ENCODE data around the gene PRICKLE1. TPM values are rescaled to one million over a fixed set of nuclear protein-coding genes. Genes with fewer than 3 reads are reported as not detected.

PRICKLE1 gene
- total and polyA plus RNA-seq, 2 of the 4 experiments (the other 2 are of a cell fraction), result 21.3 to 21.7 TPM

DNA sequence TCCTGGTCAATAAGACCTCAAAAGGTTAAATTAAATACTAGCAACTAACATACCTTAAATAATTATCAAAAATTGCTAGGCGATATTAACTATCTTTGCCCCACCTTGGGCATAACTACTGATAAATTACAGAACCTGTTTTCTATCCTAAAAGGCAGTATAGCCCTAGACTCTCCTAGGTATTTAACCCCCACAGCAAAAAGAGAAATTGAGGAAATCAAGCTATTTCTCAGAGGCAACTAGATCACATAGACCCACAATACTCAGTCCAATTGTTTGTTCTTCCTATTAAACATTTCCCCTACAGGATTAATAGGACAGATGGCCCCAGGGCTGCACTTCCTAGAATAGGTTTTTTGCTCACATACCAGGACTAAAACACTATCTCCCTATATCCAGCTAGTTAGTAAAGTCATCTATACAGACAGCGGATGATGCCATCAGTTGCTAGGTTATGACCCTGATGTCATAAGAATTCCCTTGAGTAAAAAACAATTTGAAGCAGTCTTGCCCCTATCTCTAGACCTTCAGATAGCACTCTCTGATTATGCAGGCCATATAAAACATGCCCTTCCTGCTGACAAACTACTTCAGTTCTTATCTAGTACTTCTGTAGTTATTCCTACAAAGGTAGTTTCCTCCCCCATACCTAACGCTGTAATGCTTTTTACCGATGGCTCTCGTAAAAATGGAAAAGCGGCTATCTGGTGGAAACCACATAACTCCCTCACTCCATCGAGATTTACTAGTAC, 145.2 kb downstream of the PRICKLE1 start:
- Histone ChIP-seq H3K9me1 (ENCODE audit: insufficient read depth, low read length) (no peaks in the 10 kb centered on the region), H3K36me3 (ENCODE audit: control insufficient read depth, insufficient read depth, low read length) (peaks cover 21% of the 10 kb centered on the region), H2BK5ac (ENCODE audit: low read depth, low read length, poor library complexity, severe bottlenecking) (no peak overlapping the region), H3K4me1 (ENCODE audit: control insufficient read depth, insufficient read depth, low read length) (no peaks in the 10 kb centered on the region; the same call in 1 of the 2 replicates), H4K5ac (ENCODE audit: low read depth, low read length) (no peak overlapping the region), H3K56ac (ENCODE audit: extremely low read depth, insufficient read depth, low read length) (no peak overlapping the region), H2AK5ac (ENCODE audit: low read depth, low read length) (no peak overlapping the region), H3K4me2 (ENCODE audit: low read depth, low read length) (no peak overlapping the region), H3K18ac (ENCODE audit: low read depth, low read length) (no peak overlapping the region), H3K14ac (replicated peaks; ENCODE audit: low read depth, low read length) (no peak overlapping the region), H2AFZ (replicated peaks; ENCODE audit: low read length, poor library complexity) (no peak overlapping the region), H3K27ac (ENCODE audit: insufficient read depth, low read length) (no peak overlapping the region), H4K20me1 (ENCODE audit: insufficient read depth, low read length) (no peaks in the 10 kb centered on the region), H4K8ac (ENCODE audit: low read depth in 2 of 2, low read length in 2 of 2) (no peak overlapping the region), H3K23ac (ENCODE audit: low read depth, low read length) (no peak overlapping the region), H3K4me3 (ENCODE audit: insufficient read depth, low read depth, low read length) (no peak overlapping the region), H2BK20ac (ENCODE audit: low read depth, low read length) (no peak overlapping the region), H3K79me1 (ENCODE audit: low read depth in 1 of 2, low read length in 2 of 2) (no peaks in the 10 kb centered on the region; a peak in 1 of 4 replicates), H3K9ac (ENCODE audit: low read depth, low read length) (no peak overlapping the region), H3K9me3 (ENCODE audit: control insufficient read depth, insufficient read depth, low read length) (0 out of 2 replicates have a peak, but pooled peaks cover 2% of the 10 kb centered on the region), H3K27me3 (ENCODE audit: control insufficient read depth, insufficient read depth, low read length) (no peaks in the 10 kb centered on the region), H2AK9ac (replicated peaks; ENCODE audit: low read depth, low read length, poor library complexity) (no peak overlapping the region), H2BK120ac (ENCODE audit: low read depth, low read length) (no peak overlapping the region), H2BK15ac (ENCODE audit: low read depth, low read length) (no peak overlapping the region), H4K91ac (ENCODE audit: insufficient read depth, low read depth, low read length) (no peak overlapping the region), H3K4ac (ENCODE audit: low read depth, low read length) (no peak overlapping the region)
- no TSS peak for BruUV-seq (replicated peaks)
- dilution Hi-C loops (cut with HindIII; ENCODE audit: low sequenced_read_pairs, unreplicated experiment), result no loop called here
- intact Hi-C loops (cut with micrococcal nuclease), result no loop called here
- ATAC-seq (ENCODE audit: low read depth) (no peak), DNase-seq (no peak)
- ChIA-PET CTCF (no interaction called here), POLR2A (ENCODE audit: unreplicated experiment) (no interaction called here)
- WGBS, 2 experiments (ENCODE audit: extremely low coverage in 2 of 2, insufficient read length in 1 of 2), result 100% methylated on average over 4 of the region's 7 CpGs; no CpG with 5 or more reads in 1 of the 2 experiments
- in situ Hi-C loops (cut with MboI; ENCODE audit: low sequenced_read_pairs), result no loop called here
- TF ChIP-seq RCOR1 (IDR thresholded peaks at IDR 0.05; ENCODE audit: insufficient replicate concordance, low read length) (no peak), FOS (IDR thresholded peaks at IDR 0.05; ENCODE audit: low read depth, low read length) (no peak), BHLHE40 (IDR thresholded peaks at IDR 0.05; ENCODE audit: low read depth, low read length) (no peak), POLR2A (IDR thresholded peaks at IDR 0.05; ENCODE audit: low read depth, low read length) (no peak), MXI1 (IDR thresholded peaks at IDR 0.05; ENCODE audit: borderline replicate concordance, low read depth, low read length) (no peak), MAZ (IDR thresholded peaks at IDR 0.05; ENCODE audit: borderline replicate concordance, low read depth, low read length) (no peak), SMC3 (IDR thresholded peaks at IDR 0.05; ENCODE audit: low read depth, low read length) (no peak), CHD1 (IDR thresholded peaks at IDR 0.05; ENCODE audit: low read depth, low read length) (no peak), NFE2L2 (IDR thresholded peaks at IDR 0.05; ENCODE audit: low read depth, low read length) (no peak), CEBPB (IDR thresholded peaks at IDR 0.05; ENCODE audit: low read depth, low read length) (no peak)
- TF ChIP-seq, protein P1, sequence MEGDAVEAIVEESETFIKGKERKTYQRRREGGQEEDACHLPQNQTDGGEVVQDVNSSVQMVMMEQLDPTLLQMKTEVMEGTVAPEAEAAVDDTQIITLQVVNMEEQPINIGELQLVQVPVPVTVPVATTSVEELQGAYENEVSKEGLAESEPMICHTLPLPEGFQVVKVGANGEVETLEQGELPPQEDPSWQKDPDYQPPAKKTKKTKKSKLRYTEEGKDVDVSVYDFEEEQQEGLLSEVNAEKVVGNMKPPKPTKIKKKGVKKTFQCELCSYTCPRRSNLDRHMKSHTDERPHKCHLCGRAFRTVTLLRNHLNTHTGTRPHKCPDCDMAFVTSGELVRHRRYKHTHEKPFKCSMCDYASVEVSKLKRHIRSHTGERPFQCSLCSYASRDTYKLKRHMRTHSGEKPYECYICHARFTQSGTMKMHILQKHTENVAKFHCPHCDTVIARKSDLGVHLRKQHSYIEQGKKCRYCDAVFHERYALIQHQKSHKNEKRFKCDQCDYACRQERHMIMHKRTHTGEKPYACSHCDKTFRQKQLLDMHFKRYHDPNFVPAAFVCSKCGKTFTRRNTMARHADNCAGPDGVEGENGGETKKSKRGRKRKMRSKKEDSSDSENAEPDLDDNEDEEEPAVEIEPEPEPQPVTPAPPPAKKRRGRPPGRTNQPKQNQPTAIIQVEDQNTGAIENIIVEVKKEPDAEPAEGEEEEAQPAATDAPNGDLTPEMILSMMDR (conservative IDR thresholded peaks at IDR 0.05; ENCODE audit: low read depth, low read length), result no peak
- TF ChIP-seq, protein P2, sequence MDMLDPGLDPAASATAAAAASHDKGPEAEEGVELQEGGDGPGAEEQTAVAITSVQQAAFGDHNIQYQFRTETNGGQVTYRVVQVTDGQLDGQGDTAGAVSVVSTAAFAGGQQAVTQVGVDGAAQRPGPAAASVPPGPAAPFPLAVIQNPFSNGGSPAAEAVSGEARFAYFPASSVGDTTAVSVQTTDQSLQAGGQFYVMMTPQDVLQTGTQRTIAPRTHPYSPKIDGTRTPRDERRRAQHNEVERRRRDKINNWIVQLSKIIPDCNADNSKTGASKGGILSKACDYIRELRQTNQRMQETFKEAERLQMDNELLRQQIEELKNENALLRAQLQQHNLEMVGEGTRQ (IDR thresholded peaks at IDR 0.05; ENCODE audit: low read depth, low read length), result no peak
- TF ChIP-seq, protein P3, sequence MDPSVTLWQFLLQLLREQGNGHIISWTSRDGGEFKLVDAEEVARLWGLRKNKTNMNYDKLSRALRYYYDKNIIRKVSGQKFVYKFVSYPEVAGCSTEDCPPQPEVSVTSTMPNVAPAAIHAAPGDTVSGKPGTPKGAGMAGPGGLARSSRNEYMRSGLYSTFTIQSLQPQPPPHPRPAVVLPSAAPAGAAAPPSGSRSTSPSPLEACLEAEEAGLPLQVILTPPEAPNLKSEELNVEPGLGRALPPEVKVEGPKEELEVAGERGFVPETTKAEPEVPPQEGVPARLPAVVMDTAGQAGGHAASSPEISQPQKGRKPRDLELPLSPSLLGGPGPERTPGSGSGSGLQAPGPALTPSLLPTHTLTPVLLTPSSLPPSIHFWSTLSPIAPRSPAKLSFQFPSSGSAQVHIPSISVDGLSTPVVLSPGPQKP (IDR thresholded peaks at IDR 0.05; ENCODE audit: borderline replicate concordance, low read depth, low read length), result no peak
